GM23248 (cell line): ENCODE results near the gene MAP3K5.

ENCODE experiments used
- EZH2 ChIP-seq: fragments of 200-600 bp; sonication (generic); IDR thresholded peaks from 2 replicates; pipeline ENCODE4 v1.6.1; 2018; ENCODE audit warnings: antibody characterized with exemption, mild to moderate bottlenecking; ENCODE audit not compliant: insufficient read depth, poor library complexity, severe bottlenecking
- EZH2phosphoT487 ChIP-seq: fragments of 200-600 bp; sonication (generic); IDR thresholded peaks from 2 replicates; pipeline ENCODE4 v1.6.1; 2018; ENCODE audit warnings: antibody characterized with exemption, moderate library complexity, mild to moderate bottlenecking, low read depth; ENCODE audit not compliant: insufficient read depth

DNA sequence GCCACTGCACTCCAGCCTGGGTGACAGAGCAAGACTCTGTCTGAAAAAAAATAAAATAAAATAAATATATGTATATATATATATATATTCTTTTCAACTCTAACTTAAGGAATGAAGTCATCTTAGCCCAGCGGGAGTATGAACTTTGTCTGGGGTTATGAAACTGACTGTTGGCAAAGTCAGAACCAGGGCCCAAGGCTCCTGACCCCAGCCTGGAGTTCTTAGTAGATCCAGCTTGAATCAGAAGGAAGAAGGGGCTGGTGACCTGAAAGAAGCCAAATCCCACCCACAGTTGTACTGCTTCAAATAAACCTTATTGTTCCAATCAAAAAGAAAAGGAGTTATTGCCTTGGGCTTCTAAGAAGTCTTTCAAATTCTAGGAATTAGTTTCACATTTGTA lies 158.9 kb downstream of the MAP3K5 start:
- TF ChIP-seq EZH2: no peak
- no peak for TF ChIP-seq EZH2phosphoT487
